ENCODE data around the gene MFSD1. TPM values are rescaled to one million over a fixed set of nuclear protein-coding genes. Genes with fewer than 3 reads are reported as not detected.
"Not testable (repeated sequence)": the region's sequence is repeated elsewhere in the genome, so short reads cannot be mapped to it uniquely, and the experiment has no call there.

Gene MFSD1
- total RNA-seq, 2 donors from 2014 or later, result 114 to 128 TPM

DNA sequence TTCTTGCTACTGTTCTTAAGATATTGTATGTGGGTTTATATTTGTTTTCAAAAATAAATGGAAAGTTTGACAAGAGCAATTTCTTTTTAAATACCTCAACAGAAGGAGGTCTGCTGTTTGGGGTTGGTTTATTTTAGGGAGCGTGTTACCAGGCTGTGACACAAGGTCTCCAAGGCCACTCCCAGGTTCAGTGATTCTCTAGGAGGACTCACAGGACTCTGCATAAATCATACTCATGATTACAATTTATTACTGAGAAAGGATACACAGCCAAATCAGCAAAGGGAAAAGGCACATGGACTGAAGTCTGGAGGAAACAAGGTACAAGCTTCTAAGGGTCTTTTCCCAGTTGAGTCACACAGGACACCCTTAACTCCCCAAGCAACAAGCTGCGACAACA, 18.8 kb upstream of the MFSD1 start:
- no peak for ATAC-seq (ENCODE audit: insufficient number of reproducible peaks, low FRiP score, low read depth)
- Histone ChIP-seq H3K27me3 (replicated peaks; ENCODE audit: insufficient read depth) (no peaks in the 10 kb centered on the region), H3K4me1 (ENCODE audit: control insufficient read depth in 1 of 2, low read depth in 2 of 2) (no peaks in the 10 kb centered on the region), H3K36me3 (no peaks in the 10 kb centered on the region), H3K4me3 (no peak overlapping the region), H3K27ac (no peak overlapping the region), H3K9me3 (no peaks in the 10 kb centered on the region)
- TF ChIP-seq, protein P1, sequence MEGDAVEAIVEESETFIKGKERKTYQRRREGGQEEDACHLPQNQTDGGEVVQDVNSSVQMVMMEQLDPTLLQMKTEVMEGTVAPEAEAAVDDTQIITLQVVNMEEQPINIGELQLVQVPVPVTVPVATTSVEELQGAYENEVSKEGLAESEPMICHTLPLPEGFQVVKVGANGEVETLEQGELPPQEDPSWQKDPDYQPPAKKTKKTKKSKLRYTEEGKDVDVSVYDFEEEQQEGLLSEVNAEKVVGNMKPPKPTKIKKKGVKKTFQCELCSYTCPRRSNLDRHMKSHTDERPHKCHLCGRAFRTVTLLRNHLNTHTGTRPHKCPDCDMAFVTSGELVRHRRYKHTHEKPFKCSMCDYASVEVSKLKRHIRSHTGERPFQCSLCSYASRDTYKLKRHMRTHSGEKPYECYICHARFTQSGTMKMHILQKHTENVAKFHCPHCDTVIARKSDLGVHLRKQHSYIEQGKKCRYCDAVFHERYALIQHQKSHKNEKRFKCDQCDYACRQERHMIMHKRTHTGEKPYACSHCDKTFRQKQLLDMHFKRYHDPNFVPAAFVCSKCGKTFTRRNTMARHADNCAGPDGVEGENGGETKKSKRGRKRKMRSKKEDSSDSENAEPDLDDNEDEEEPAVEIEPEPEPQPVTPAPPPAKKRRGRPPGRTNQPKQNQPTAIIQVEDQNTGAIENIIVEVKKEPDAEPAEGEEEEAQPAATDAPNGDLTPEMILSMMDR (IDR thresholded peaks at IDR 0.05), result no peak
- no peak for DNase-seq (ENCODE audit: low spot score)

DNA sequence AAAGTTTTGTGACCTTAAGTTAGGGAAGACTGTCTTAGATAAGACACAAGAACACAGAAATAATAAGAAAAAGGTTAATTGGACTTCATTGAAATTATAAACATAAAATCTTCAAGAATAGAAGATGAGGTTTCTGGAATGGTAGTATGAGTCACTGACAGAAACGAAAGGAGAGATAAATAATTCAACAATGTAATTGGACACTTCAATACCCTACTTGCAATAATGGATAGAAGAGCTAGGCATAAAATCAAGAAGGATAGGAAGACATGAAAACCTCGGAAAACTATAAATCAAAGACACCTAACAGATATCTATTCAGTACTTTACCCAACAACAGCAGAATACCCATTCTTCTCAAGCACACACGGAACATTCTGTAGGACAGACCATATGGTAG, 15.9 kb upstream of the MFSD1 start:
- Histone ChIP-seq H3K27ac (no peak overlapping the region), H3K27me3 (replicated peaks; ENCODE audit: insufficient read depth) (no peaks in the 10 kb centered on the region), H3K9me3 (no peaks in the 10 kb centered on the region), H3K36me3 (no peaks in the 10 kb centered on the region), H3K4me3 (no peak overlapping the region), H3K4me1 (ENCODE audit: control insufficient read depth in 1 of 2, low read depth in 2 of 2) (peaks cover 0 to 3% of the 10 kb centered on the region in 2 donors)
- no peak for ATAC-seq (ENCODE audit: insufficient number of reproducible peaks, low FRiP score, low read depth)
- no peak for DNase-seq (ENCODE audit: low spot score)
- TF ChIP-seq, protein P1 (IDR thresholded peaks at IDR 0.05), result no peak

DNA sequence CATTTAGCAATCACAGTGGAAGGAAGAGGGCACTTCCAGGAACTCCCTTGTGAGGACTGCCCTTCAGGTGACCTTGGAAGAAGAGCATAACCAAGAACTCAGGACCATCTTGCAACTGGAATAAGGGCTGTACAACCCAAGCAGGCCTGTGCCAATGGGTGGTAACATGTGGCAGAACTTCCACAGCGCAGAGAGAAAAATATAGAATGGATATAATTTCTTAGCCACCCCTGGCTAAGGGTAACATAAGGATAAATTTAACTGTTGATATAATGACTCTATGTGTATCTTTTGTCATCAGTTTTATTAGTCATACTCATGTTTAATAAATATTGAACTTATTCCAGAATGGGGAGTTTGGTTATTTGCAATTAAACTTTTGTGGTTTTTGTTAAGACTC, 13.4 kb upstream of the MFSD1 start:
- TF ChIP-seq, protein P1 (IDR thresholded peaks at IDR 0.05), result no peak
- Histone ChIP-seq H3K4me1 (ENCODE audit: control insufficient read depth in 1 of 2, low read depth in 2 of 2) (peaks cover 0 to 5% of the 10 kb centered on the region in 2 donors), H3K27ac (no peak overlapping the region), H3K36me3 (no peaks in the 10 kb centered on the region), H3K9me3 (no peaks in the 10 kb centered on the region), H3K4me3 (no peak overlapping the region), H3K27me3 (replicated peaks; ENCODE audit: insufficient read depth) (no peaks in the 10 kb centered on the region)
- DNase-seq (ENCODE audit: low spot score) (no peak), ATAC-seq (ENCODE audit: insufficient number of reproducible peaks, low FRiP score, low read depth) (no peak)

DNA sequence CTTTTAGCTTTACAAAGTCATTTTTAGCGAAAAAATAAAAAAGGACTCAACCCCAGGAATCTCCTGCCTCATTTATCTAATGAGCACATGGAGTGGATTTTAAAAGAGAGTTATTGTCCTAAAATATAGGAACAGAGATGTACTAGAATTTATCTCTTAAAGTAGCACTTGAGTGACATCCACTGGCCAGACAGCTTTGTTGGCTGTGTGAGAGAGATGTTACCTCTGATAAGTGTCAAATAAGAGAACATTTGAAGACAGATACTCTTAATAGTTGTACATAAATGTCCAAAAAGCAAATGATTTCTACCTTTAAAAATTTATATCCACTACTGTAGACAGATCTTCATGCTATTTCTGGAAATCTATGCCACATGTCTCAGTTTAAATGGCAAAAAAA, 12.3 kb upstream of the MFSD1 start:
- DNase-seq (ENCODE audit: low spot score) (no peak), ATAC-seq (ENCODE audit: insufficient number of reproducible peaks, low FRiP score, low read depth) (no peak)
- Histone ChIP-seq H3K9me3 (no peaks in the 10 kb centered on the region), H3K36me3 (no peaks in the 10 kb centered on the region), H3K27me3 (replicated peaks; ENCODE audit: insufficient read depth) (no peaks in the 10 kb centered on the region), H3K4me1 (ENCODE audit: control insufficient read depth in 1 of 2, low read depth in 2 of 2) (peaks cover 0 to 5% of the 10 kb centered on the region in 2 donors), H3K4me3 (no peak overlapping the region), H3K27ac (no peak overlapping the region)
- TF ChIP-seq, protein P1 (IDR thresholded peaks at IDR 0.05), result no peak

DNA sequence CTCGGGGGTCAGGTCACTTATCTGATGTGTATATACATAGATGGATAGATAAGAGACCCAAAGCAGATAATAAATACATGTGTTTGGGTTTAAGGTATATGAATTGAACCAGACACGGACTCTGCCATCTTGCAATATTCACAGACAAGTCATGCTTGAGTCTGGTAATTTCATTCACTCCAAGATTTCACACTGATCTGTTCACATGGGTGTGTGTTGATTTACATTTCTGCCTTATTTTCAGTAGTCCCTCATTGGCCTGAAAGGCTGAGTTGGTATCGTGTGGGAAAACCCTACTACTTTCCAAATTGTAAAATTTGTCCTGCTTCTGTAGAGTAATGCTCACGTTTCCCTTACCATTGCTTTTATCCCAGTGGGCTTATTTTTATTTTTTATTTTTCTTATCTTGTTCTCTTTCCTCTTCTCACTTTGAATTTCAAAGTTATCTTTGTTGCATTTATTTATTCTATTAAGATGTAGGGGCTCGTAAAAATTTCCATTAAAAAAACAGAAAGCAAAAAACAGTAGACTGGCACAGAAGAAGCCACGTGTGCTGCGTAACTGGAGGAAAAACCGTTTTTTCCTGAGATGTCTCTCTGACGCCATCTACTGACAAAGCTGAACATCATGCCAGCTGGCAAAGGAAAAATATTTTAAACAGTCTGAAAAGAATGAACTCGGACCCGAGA, 10.8 kb upstream of the MFSD1 start:
- Histone ChIP-seq H3K4me3 (peak overlapping the region; percentile 61), H3K27me3 (replicated peaks; ENCODE audit: insufficient read depth) (no peaks in the 10 kb centered on the region), H3K27ac (no peak overlapping the region), H3K36me3 (no peaks in the 10 kb centered on the region), H3K4me1 (ENCODE audit: control insufficient read depth in 1 of 2, low read depth in 2 of 2) (peaks cover 0 to 5% of the 10 kb centered on the region in 2 donors), H3K9me3 (no peaks in the 10 kb centered on the region)
- ATAC-seq (ENCODE audit: insufficient number of reproducible peaks, low FRiP score, low read depth) (peak; percentile 29), DNase-seq (ENCODE audit: low spot score) (no peak)
- TF ChIP-seq, protein P1 (IDR thresholded peaks at IDR 0.05), result peak; percentile 59

DNA sequence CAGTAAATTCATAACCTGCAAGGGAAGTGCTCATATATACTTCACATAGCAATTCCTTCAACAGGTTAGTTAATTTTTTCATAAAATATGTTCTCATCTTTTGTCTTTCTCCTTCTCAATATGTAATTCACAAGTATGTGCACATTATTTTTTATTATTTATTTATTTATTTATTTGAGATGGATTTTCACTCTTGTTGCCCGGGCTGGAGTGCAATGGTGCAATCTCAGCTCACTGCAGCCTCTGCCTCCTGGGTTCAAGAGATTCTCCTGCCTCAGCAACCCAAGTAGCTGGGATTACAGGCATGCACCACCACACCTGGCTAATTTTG, 10.3 kb upstream of the MFSD1 start:
- peak overlapping the region; percentile 61 for H3K4me3 ChIP-seq
- not testable (repeated sequence) for H3K9me3 ChIP-seq; DNase-seq (ENCODE audit: low spot score); H3K36me3 ChIP-seq; H3K4me1 ChIP-seq (ENCODE audit: control insufficient read depth in 1 of 2, low read depth in 2 of 2); H3K27ac ChIP-seq; H3K27me3 ChIP-seq (replicated peaks; ENCODE audit: insufficient read depth); ATAC-seq (ENCODE audit: insufficient number of reproducible peaks, low FRiP score, low read depth)

Measured in thoracic aorta (tissue), 2 donors.